IMR-90 (cell line): ENCODE data around the gene SVOPL. TPM values are rescaled to one million over a fixed set of nuclear protein-coding genes. Genes with fewer than 3 reads are reported as not detected.

Experiments used
- ATAC-seq: fragments of 200-7000 bp; cut with Tn5 transposase; 2 replicates; pipeline ENCODE4 v1.9.1; 2020; ENCODE audit warnings: low read depth, mild to moderate bottlenecking, moderate library complexity
- BruUV-seq: library from RNA; stranded (reverse); fragments of 400-500 nt; replicated peaks from 2 replicates; lab custom pipeline; 2021; lab: Mats Ljungman, UMichigan
- CTCF ChIA-PET: fragments of 300-600 bp; formaldehyde crosslinking; extraction: SDS; loops from one replicate; lab custom pipeline; 2021; ENCODE audit warnings: antibody characterized with exemption; lab: Yijun Ruan, JAX
- POLR2A ChIA-PET: fragments of 300-600 bp; sonication (Branson Sonifier 250); formaldehyde crosslinking; loops from one replicate; lab custom pipeline; 2022; ENCODE audit warnings: antibody characterized with exemption; ENCODE audit not compliant: unreplicated experiment; lab: Charles Lee
- DNase-seq: peaks from one replicate; pipeline ENCODE4 v3.0.0; 2013
- H2AFZ ChIP-seq: replicated peaks from 2 replicates; pipeline ENCODE3; 2013; ENCODE audit warnings: low read length, mild to moderate bottlenecking; ENCODE audit not compliant: poor library complexity
- H2AK5ac ChIP-seq: 2 replicates; pipeline ENCODE4 v1.6.1; 2013; ENCODE audit warnings: low read depth, low read length, inconsistent platforms
- H2AK9ac ChIP-seq: replicated peaks from 2 replicates; pipeline ENCODE3; 2013; ENCODE audit warnings: mild to moderate bottlenecking, low read depth, low read length, moderate library complexity; ENCODE audit not compliant: poor library complexity
- H2BK120ac ChIP-seq: 2 replicates; pipeline ENCODE4 v1.6.1; 2013; ENCODE audit warnings: low read depth, low read length, inconsistent platforms
- H2BK15ac ChIP-seq: 3 replicates; pipeline ENCODE4 v1.6.1; 2013; ENCODE audit warnings: low read depth, low read length, inconsistent platforms
- H2BK20ac ChIP-seq: 2 replicates; pipeline ENCODE4 v1.6.1; 2013; ENCODE audit warnings: low read depth, mild to moderate bottlenecking, inconsistent platforms, low read length, moderate library complexity
- H2BK5ac ChIP-seq: 2 replicates; pipeline ENCODE4 v1.6.1; 2013; ENCODE audit warnings: mild to moderate bottlenecking, low read depth, low read length, inconsistent platforms; ENCODE audit not compliant: poor library complexity, severe bottlenecking
- H3K14ac ChIP-seq: replicated peaks from 2 replicates; pipeline ENCODE4 v1.6.1; 2013; ENCODE audit warnings: low read depth, low read length, inconsistent platforms
- H3K18ac ChIP-seq: 2 replicates; pipeline ENCODE4 v1.6.1; 2013; ENCODE audit warnings: low read depth, low read length, control low read depth
- H3K23ac ChIP-seq: 2 replicates; pipeline ENCODE4 v1.6.1; 2013; ENCODE audit warnings: low read depth, low read length, inconsistent platforms
- H3K27ac ChIP-seq: 2 replicates; pipeline ENCODE4 v1.5.1; 2013; ENCODE audit warnings: mild to moderate bottlenecking, control low read depth, low read length; ENCODE audit not compliant: insufficient read depth
- H3K27me3 ChIP-seq: 2 replicates; pipeline ENCODE4 v1.6.1; 2013; ENCODE audit warnings: low read length; ENCODE audit not compliant: control insufficient read depth, insufficient read depth
- H3K36me3 ChIP-seq: 2 replicates; pipeline ENCODE4 v1.6.1; 2013; ENCODE audit warnings: low read length, mixed read lengths; ENCODE audit not compliant: control insufficient read depth, insufficient read depth
- H3K4ac ChIP-seq: 2 replicates; pipeline ENCODE4 v1.6.1; 2013; ENCODE audit warnings: low read depth, low read length, inconsistent platforms
- H3K4me1 ChIP-seq: 2 replicates; pipeline ENCODE4 v1.6.1; 2013; ENCODE audit warnings: low read length, mixed read lengths; ENCODE audit not compliant: control insufficient read depth, insufficient read depth
- H3K4me2 ChIP-seq: 2 replicates; pipeline ENCODE4 v1.6.1; 2013; ENCODE audit warnings: low read depth, mild to moderate bottlenecking, control low read depth, low read length, moderate library complexity
- H3K4me3 ChIP-seq: 2 replicates; pipeline ENCODE4 v1.5.1; 2013; ENCODE audit warnings: low read depth, mild to moderate bottlenecking, control low read depth, low read length, moderate library complexity; ENCODE audit not compliant: insufficient read depth
- H3K56ac ChIP-seq: 2 replicates; pipeline ENCODE4 v1.6.1; 2013; ENCODE audit warnings: low read length, inconsistent platforms; ENCODE audit not compliant: insufficient read depth; ENCODE audit errors: extremely low read depth
- H3K79me1 ChIP-seq, 2 experiments: 2 replicates each; pipeline ENCODE4 v1.6.1; 2013; ENCODE audit warnings: low read length in 2 of 2, inconsistent platforms in 1 of 2, low read depth in 1 of 2
- H3K9ac ChIP-seq: 2 replicates; pipeline ENCODE4 v1.6.1; 2013; ENCODE audit warnings: low read depth, low read length, control low read depth
- H3K9me1 ChIP-seq: 2 replicates; pipeline ENCODE4 v1.6.1; 2013; ENCODE audit warnings: low read length, inconsistent platforms; ENCODE audit not compliant: insufficient read depth
- H3K9me3 ChIP-seq: 2 replicates; pipeline ENCODE4 v1.6.1; 2013; ENCODE audit warnings: low read length; ENCODE audit not compliant: control insufficient read depth, insufficient read depth
- H4K20me1 ChIP-seq: 2 replicates; pipeline ENCODE4 v1.6.1; 2013; ENCODE audit warnings: low read length, inconsistent platforms; ENCODE audit not compliant: insufficient read depth
- H4K5ac ChIP-seq: 2 replicates; pipeline ENCODE4 v1.6.1; 2013; ENCODE audit warnings: mild to moderate bottlenecking, low read depth, low read length, control low read depth
- H4K8ac ChIP-seq, 2 experiments: 2 replicates each; pipeline ENCODE4 v1.6.1; 2013; ENCODE audit warnings: low read depth in 2 of 2, low read length in 2 of 2, control low read depth in 1 of 2, inconsistent platforms in 1 of 2
- H4K91ac ChIP-seq: 2 replicates; pipeline ENCODE4 v1.6.1; 2013; ENCODE audit warnings: low read depth, low read length, inconsistent platforms; ENCODE audit not compliant: insufficient read depth
- BHLHE40 ChIP-seq: fragments of 150-350 bp; IDR thresholded peaks from 2 replicates; pipeline ENCODE4 v1.6.1; 2016; ENCODE audit warnings: mild to moderate bottlenecking, low read depth, low read length
- CEBPB ChIP-seq: IDR thresholded peaks from 2 replicates; pipeline ENCODE4 v1.6.1; 2012; ENCODE audit warnings: low read depth, low read length, improper control_type of control experiment
- CHD1 ChIP-seq: IDR thresholded peaks from 2 replicates; pipeline ENCODE4 v1.6.1; 2012; ENCODE audit warnings: low read depth, low read length, improper control_type of control experiment
- ELK1 ChIP-seq: fragments of 150-350 bp; IDR thresholded peaks from 2 replicates; pipeline ENCODE4 v1.6.1; 2016; ENCODE audit warnings: low read depth, mild to moderate bottlenecking, low read length, moderate library complexity, borderline replicate concordance
- FOS ChIP-seq: fragments of 150-350 bp; IDR thresholded peaks from 2 replicates; pipeline ENCODE4 v1.6.1; 2016; ENCODE audit warnings: low read depth, low read length
- MAFK ChIP-seq: IDR thresholded peaks from 2 replicates; pipeline ENCODE4 v1.6.1; 2012; ENCODE audit warnings: low read depth, low read length, improper control_type of control experiment
- NFE2L2 ChIP-seq: fragments of 150-350 bp; IDR thresholded peaks from 2 replicates; pipeline ENCODE4 v1.6.1; 2016; ENCODE audit warnings: low read depth, mild to moderate bottlenecking, low read length
- RAD21 ChIP-seq: IDR thresholded peaks from 2 replicates; pipeline ENCODE4 v1.6.1; 2012; ENCODE audit warnings: low read length, improper control_type of control experiment
- RCOR1 ChIP-seq: IDR thresholded peaks from 2 replicates; pipeline ENCODE4 v1.6.1; 2012; ENCODE audit warnings: mild to moderate bottlenecking, low read length, improper control_type of control experiment; ENCODE audit not compliant: insufficient replicate concordance
- RFX5 ChIP-seq: IDR thresholded peaks from 2 replicates; pipeline ENCODE4 v1.8.0; 2012; ENCODE audit warnings: low read depth, mild to moderate bottlenecking, low read length, moderate library complexity
- SMC3 ChIP-seq: fragments of 150-350 bp; IDR thresholded peaks from 2 replicates; pipeline ENCODE4 v1.6.1; 2016; ENCODE audit warnings: low read depth, mild to moderate bottlenecking, antibody characterized with exemption, low read length, moderate library complexity
- WGBS, 2 experiments: methylation state at CpG; one replicate each; pipeline versions ENCODE4 v1.1.5 to v1.1.7; 2013; ENCODE audit warnings: missing lambda C conversion rate in 2 of 2; ENCODE audit not compliant: insufficient read length in 1 of 2; ENCODE audit errors: extremely low coverage in 2 of 2; 5-methylcytosine and 5-hydroxymethylcytosine counted together
- dilution Hi-C: fragments of 300-500 bp; cut with HindIII; formaldehyde crosslinking; loops from one replicate; pipeline ENCODE4 v1.14.3; 2018; ENCODE audit warnings: low sequenced_read_pairs; ENCODE audit not compliant: unreplicated experiment
- in situ Hi-C: fragments of 300-500 bp; cut with MboI; formaldehyde crosslinking; loops from 3 replicates; pipeline ENCODE4 v1.14.3; 2019; ENCODE audit warnings: low sequenced_read_pairs, inconsistent platforms, mixed read lengths
- intact Hi-C: fragments of 100-400 bp; cut with micrococcal nuclease; formaldehyde crosslinking; loops from 2 replicates; pipeline ENCODE4 v1.10.0; 2022
- polyA plus RNA-seq, 3 experiments: library from polyadenylated mRNA; depleted of rRNA; stranded (reverse); fragments of >200 nt; gene quantifications; 2 replicates each; pipeline ENCODE4 v1.2.3, GENCODE V29; 2012; ENCODE audit warnings: low replicate concordance in 1 of 3
- total RNA-seq: library from RNA; depleted of rRNA; stranded (reverse); fragments of >200 nt; gene quantifications from 2 replicates; pipeline ENCODE4 v1.2.3, GENCODE V29; 2012

SVOPL gene
- total and polyA plus RNA-seq, 2 of the 4 experiments (the other 2 are of a cell fraction): not detected

DNA sequence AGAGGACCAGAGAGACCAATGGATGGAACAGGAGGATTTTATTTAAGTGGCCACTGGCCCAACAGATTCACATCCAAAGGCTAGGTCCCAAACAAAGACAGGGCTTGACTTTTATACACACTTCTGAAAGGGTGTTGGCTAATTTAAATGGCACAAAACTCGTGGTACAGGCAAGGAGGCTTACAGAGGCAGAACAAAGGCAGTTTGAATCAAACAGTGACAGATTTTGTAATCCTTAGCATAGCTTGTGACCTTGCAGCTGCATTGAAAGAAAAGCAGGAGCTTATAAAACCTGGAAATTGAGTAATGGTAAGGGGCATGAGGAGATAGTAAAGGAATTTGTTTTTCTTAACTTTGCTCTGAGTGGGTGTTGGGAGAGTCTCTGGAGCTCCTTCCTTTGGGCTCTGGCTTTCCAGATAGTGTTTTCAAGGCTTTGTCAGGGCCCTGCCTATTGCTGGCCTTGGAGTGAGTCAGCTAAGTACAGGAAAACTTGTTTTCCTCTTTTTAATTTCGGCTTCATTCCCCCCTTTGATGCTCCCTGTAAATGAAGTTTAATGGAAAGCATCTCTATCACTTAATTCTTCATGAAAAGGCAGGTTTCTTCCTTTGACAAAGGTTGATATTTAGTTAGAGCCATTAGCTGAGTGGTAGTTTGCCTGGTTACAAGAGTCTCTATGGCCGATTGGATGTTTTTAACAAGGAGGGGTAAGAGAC is 144.2 kb downstream of the SVOPL start:
- in situ Hi-C loops: no loop called here
- POLR2A ChIA-PET: no interaction called here
- no peak overlapping the region for H3K27ac ChIP-seq
- 80% methylated on average over 1 of the region's 3 CpGs; no CpG with 5 or more reads in 1 of the 2 experiments for WGBS, 2 experiments
- no peak overlapping the region for H3K56ac ChIP-seq
- no TSS peak for BruUV-seq
- no peaks in the 10 kb centered on the region for H3K27me3 ChIP-seq
- no peak overlapping the region for H3K4ac ChIP-seq
- ATAC-seq (no peak), DNase-seq (no peak)
- H2BK5ac ChIP-seq: no peak overlapping the region
- no peak overlapping the region for H3K23ac ChIP-seq
- no peak overlapping the region for H3K4me2 ChIP-seq
- no peak overlapping the region for H3K14ac ChIP-seq
- no peaks in the 10 kb centered on the region for H4K20me1 ChIP-seq
- no peak overlapping the region for H3K9ac ChIP-seq
- no peak overlapping the region for H2BK20ac ChIP-seq
- no peak overlapping the region for H4K91ac ChIP-seq
- intact Hi-C loops: no loop called here
- dilution Hi-C loops: no loop called here
- no peak overlapping the region for H4K5ac ChIP-seq
- no peak overlapping the region for H3K18ac ChIP-seq
- no peak overlapping the region for H2BK120ac ChIP-seq
- H2AK5ac ChIP-seq: no peak overlapping the region
- H3K4me3 ChIP-seq: no peak overlapping the region
- peaks cover 41% of the 10 kb centered on the region for H3K36me3 ChIP-seq
- CTCF ChIA-PET: no interaction called here
- H3K79me1 ChIP-seq: no peaks in the 10 kb centered on the region
- H3K9me3 ChIP-seq: peaks cover 26% of the 10 kb centered on the region
- no peaks in the 10 kb centered on the region for H3K9me1 ChIP-seq
- no peaks in the 10 kb centered on the region for H3K4me1 ChIP-seq
- no peak overlapping the region for H2BK15ac ChIP-seq
- no peak overlapping the region for H2AK9ac ChIP-seq
- TF ChIP-seq CEBPB (no peak), FOS (no peak), RFX5 (no peak), MAFK (no peak), ELK1 (no peak), RCOR1 (no peak), RAD21 (no peak), CHD1 (no peak), BHLHE40 (no peak), NFE2L2 (no peak), SMC3 (no peak)
- H2AFZ ChIP-seq: no peak overlapping the region
- no peak overlapping the region for H4K8ac ChIP-seq
